Measurements from ENCODE around the gene TAAR6. TPM values are rescaled to one million over a fixed set of nuclear protein-coding genes. Genes with fewer than 3 reads are reported as not detected.
"Not testable (repeated sequence)": the region's sequence is repeated elsewhere in the genome, so short reads cannot be mapped to it uniquely, and the experiment has no call there.

Gene TAAR6
- total and polyA plus RNA-seq, 5 donors = not detected

DNA sequence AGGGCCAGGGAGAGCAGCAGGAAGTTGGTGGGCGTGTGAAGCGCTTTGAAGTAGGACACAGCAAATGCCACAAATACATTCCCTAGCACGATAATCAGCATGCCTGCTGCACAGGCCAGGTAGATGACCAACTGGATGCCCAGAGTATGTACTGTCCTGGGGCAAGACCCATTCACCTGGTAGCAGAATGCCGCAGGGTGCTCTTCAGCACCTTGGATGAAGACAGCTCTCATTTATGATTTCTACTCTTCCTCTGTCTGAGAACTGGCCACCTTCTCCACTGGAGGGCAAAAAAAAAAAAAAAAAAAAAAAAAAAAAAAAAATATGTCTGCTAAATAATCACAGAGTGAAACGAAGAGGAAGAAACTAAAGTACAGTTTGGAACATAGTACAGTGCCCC, 19.3 kb downstream of the TAAR6 start, which contains the start of gene TAAR5:
Gene TAAR5, minus strand, starts transcription at position 288 of the 400 bp plus-strand sequence. Its CDS starts 55 bp downstream, at position 233.
- ATAC-seq (no peak), DNase-seq (no peak)
- intact Hi-C loops (cut with DNase I) = no loop called here
- Histone ChIP-seq H3K4me1 (ENCODE audit: control insufficient read depth, insufficient read depth, low read length) (no peaks in the 10 kb centered on the region), H3K9me3 (ENCODE audit: control insufficient read depth, low read length) (no peaks in the 10 kb centered on the region), H3K27ac (ENCODE audit: low read length) (no peak within 1 kb of the TSS), H3K27me3 (ENCODE audit: control insufficient read depth, insufficient read depth) (no peaks in the 10 kb centered on the region), H3K4me3 (ENCODE audit: low read length) (no peak within 1 kb of the TSS)
- 72% methylated on average over 5 of the region's 5 CpGs for WGBS

DNA sequence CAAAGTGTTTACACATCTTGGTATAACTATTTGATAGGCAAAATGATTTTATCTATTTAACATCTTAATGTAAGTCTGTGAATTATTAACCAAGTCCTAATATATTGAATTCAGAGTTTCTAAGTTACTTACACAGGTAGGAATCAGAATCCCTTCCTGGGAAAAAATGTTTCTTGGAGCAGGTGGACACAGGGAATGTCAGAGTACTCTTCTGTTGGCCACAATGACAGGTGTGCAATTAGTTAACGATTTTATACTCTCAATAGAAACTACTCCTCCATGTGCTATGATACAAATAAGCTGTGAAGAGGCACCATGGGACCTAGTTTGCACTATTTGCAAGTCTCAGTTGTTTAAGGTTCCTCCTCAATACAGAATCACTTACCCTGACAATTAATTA, 20.2 kb downstream of the TAAR6 start:
- DNase-seq (no peak), ATAC-seq (no peak)
- no peaks in the 10 kb centered on the region for H3K9me3 ChIP-seq (ENCODE audit: control insufficient read depth, low read length)
- H3K4me3 ChIP-seq (ENCODE audit: low read length) = no peak overlapping the region
- whole genome bisulfite sequencing = 81% methylated on average over 1 of the region's 1 CpG
- H3K4me1 ChIP-seq (ENCODE audit: control insufficient read depth, insufficient read depth, low read length) = no peaks in the 10 kb centered on the region
- intact Hi-C loops (cut with DNase I) = no loop called here
- no peak overlapping the region for H3K27ac ChIP-seq (ENCODE audit: low read length)
- no peaks in the 10 kb centered on the region for H3K27me3 ChIP-seq (ENCODE audit: control insufficient read depth, insufficient read depth)

DNA sequence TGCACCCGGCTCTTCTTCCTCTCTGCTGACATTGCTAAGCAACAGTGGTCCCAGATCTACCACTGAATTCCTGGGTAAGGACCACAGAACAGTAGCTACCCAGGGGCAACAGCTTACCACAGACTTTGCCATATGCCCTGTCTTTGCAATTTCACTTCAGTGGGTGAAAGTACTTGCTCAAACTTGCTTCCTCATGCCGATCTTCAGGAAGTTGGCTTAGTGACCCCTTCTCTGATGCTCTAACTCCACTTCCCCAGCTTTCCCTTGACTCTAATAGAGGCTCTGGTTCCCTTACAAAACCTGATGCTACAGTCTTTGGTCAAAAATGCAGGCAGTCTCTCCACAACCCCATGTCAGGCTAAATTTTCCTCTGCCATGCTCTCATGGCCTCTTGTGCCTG, 22.7 kb downstream of the TAAR6 start:
- WGBS = 63% methylated on average over 2 of the region's 2 CpGs
- Histone ChIP-seq H3K4me3 (ENCODE audit: low read length) (no peak overlapping the region), H3K9me3 (ENCODE audit: control insufficient read depth, low read length) (no peaks in the 10 kb centered on the region), H3K4me1 (ENCODE audit: control insufficient read depth, insufficient read depth, low read length) (no peaks in the 10 kb centered on the region), H3K27ac (ENCODE audit: low read length) (no peak overlapping the region), H3K27me3 (ENCODE audit: control insufficient read depth, insufficient read depth) (no peaks in the 10 kb centered on the region)
- DNase-seq (no peak), ATAC-seq (no peak)
- intact Hi-C loops (cut with DNase I) = no loop called here

DNA sequence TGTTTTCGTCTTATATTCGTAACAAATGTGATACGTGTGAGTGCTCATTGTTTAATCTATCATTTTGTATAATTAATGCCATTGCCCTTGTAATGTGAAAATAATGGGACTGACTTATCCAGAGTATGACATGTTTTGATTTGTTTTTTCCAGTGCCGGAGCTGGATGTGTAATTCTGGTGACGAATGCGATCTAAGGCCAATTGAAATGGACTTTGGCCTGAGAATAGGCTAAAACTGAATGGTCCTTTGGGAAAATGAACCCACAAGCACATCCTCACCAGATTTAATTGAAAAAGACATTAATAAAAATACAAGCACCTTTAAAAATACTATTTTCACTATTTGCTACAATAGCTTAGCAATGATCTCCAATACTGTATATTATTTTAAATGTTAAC, 26.1 kb downstream of the TAAR6 start:
- DNase-seq (no peak), ATAC-seq (no peak)
- Histone ChIP-seq H3K4me1 (ENCODE audit: control insufficient read depth, insufficient read depth, low read length) (no peaks in the 10 kb centered on the region), H3K9me3 (ENCODE audit: control insufficient read depth, low read length) (no peaks in the 10 kb centered on the region), H3K27me3 (ENCODE audit: control insufficient read depth, insufficient read depth) (no peaks in the 10 kb centered on the region), H3K27ac (ENCODE audit: low read length) (no peak overlapping the region), H3K4me3 (ENCODE audit: low read length) (no peak overlapping the region)
- 68% methylated on average over 6 of the region's 6 CpGs for WGBS
- intact Hi-C loops (cut with DNase I) = no loop called here

DNA sequence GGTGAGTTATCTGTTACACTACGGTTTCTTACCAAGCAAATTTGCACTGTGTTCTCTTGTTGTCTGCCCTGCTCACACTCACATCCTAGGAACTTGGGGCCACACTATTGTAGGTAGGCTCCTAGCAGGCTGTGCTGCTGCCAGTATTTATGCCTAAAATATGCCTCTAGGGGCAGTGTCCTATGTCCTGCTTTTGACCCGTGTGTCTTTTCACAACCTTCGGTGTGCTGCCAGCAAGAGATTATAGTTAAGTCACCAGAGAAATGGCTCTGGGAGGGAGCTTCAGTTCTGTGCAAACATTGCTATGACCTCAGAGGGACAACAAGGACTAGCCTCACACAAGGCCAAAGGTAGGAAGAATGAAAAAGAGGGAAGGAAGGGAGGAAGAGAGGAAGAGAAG, 28.4 kb downstream of the TAAR6 start:
- H3K9me3 ChIP-seq (ENCODE audit: control insufficient read depth, low read length) = no peaks in the 10 kb centered on the region
- H3K27ac ChIP-seq (ENCODE audit: low read length) = no peak overlapping the region
- no peaks in the 10 kb centered on the region for H3K27me3 ChIP-seq (ENCODE audit: control insufficient read depth, insufficient read depth)
- DNase-seq (no peak), ATAC-seq (no peak)
- no peak overlapping the region for H3K4me3 ChIP-seq (ENCODE audit: low read length)
- WGBS = 37% methylated on average over 3 of the region's 3 CpGs
- no peaks in the 10 kb centered on the region for H3K4me1 ChIP-seq (ENCODE audit: control insufficient read depth, insufficient read depth, low read length)
- intact Hi-C loops (cut with DNase I) = no loop called here

DNA sequence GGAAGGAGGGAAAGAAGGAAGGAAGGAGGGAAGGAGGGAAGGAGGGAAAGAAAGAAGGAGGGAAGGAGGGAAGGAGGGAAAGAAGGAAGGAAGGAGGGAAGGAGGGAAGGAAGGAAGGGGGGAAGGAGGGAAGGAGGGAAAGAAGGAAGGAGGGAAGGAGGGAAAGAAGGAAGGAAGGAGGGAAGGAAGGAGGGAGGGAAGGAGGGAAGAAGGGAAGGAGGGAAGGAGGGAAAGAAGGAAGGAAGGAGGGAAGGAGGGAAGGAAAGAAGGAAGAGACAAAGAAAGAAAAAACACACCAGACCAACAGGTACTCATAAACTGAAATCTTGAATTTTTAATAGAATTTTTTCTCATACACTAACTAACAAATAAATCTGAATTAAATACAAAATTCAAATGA, 30.8 kb downstream of the TAAR6 start:
- intact Hi-C loops (cut with DNase I); DNase-seq; H3K27ac ChIP-seq (ENCODE audit: low read length); H3K9me3 ChIP-seq (ENCODE audit: control insufficient read depth, low read length); H3K27me3 ChIP-seq (ENCODE audit: control insufficient read depth, insufficient read depth); H3K4me3 ChIP-seq (ENCODE audit: low read length); ATAC-seq; H3K4me1 ChIP-seq (ENCODE audit: control insufficient read depth, insufficient read depth, low read length): not testable (repeated sequence)

DNA sequence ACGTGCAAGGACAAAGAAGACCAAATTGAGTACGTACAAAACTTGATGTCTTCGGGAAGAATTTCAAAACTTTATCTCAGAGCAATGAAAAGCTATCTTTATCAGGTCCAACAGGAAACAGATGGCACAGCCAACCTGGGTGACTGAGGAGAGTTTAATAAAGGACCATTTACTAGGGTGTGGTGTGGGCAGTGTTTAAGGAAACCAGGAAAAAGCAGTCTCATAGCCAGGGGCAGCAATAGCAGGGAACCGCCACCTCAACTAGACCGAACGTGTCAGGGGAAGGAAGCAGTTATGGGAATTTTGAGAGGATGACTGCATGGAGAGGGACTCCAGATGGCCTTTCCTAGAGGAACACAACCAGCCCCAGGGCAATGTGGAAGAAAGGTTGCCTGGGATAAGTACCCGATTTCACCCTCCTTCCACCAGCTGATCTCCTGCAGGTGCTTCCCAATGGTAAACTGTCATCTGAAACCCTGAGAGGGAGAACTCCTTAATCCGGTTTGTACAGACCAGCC, 34.6 kb downstream of the TAAR6 start:
- intact Hi-C loops (cut with DNase I) = no loop called here
- no peak overlapping the region for H3K4me3 ChIP-seq (ENCODE audit: low read length)
- WGBS = 74% methylated on average over 8 of the region's 8 CpGs
- H3K27ac ChIP-seq (ENCODE audit: low read length) = no peak overlapping the region
- ATAC-seq = no peak
- no peak for DNase-seq
- H3K4me1 ChIP-seq (ENCODE audit: control insufficient read depth, insufficient read depth, low read length) = no peaks in the 10 kb centered on the region
- no peaks in the 10 kb centered on the region for H3K9me3 ChIP-seq (ENCODE audit: control insufficient read depth, low read length)
- no peaks in the 10 kb centered on the region for H3K27me3 ChIP-seq (ENCODE audit: control insufficient read depth, insufficient read depth)

DNA sequence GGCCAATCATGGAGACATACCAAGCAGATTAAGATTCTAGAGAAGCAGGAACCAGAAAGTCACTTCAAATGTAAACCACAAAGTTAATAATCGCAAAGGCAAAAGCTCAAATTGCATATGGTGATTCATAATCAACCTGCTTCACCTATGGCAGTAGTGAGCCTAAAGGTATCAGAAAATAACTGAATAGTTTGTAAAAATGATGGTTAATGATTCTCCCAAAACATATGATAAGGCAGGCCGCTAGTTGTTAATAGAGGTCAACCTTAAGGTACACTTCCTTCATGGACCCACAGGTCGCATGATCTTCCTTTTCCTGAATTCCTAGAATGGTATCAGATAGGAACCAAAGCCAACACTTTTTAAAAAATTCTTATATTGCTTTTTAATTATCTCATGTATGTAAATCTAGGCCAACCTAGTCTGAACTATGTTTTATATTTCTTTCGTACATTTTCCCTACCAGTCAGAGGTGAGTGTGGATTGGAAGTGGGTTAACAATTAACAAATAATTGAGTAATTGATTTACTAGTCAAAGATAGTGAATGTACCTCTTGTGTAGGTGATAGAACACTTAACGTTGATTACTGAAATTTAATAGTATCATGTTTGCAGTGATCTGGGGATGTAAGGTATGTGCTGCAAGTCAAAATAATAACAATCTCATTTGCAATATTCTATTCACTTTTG, 37.6 kb downstream of the TAAR6 start:
- intact Hi-C loops (cut with DNase I) = no loop called here
- ATAC-seq (no peak), DNase-seq (no peak)
- Histone ChIP-seq H3K4me3 (ENCODE audit: low read length) (no peak overlapping the region), H3K27ac (ENCODE audit: low read length) (no peak overlapping the region), H3K4me1 (ENCODE audit: control insufficient read depth, insufficient read depth, low read length) (no peaks in the 10 kb centered on the region), H3K9me3 (ENCODE audit: control insufficient read depth, low read length) (no peaks in the 10 kb centered on the region), H3K27me3 (ENCODE audit: control insufficient read depth, insufficient read depth) (no peaks in the 10 kb centered on the region)
- 88% methylated on average over 5 of the region's 5 CpGs for WGBS

DNA sequence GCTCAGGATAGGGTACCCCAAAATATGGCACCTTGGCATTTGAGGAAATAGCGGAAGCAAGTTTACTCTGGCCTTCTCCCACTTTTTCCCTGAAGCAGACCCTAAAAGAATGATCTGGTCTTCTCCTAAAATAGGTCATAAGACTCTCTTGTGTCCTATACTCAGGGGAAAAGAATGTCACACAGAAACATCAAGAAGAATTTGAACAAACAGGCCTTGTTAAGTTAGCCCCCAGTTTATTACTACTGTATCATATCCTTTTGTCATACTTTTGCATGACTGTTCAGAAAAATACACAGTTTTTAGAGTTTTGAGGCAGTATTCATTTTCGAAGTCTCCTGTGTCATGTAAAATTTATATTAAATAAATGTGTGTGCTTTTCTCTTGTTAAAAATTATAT, 41.5 kb downstream of the TAAR6 start:
- H3K4me1 ChIP-seq (ENCODE audit: control insufficient read depth, insufficient read depth, low read length) = no peaks in the 10 kb centered on the region
- no peak overlapping the region for H3K4me3 ChIP-seq (ENCODE audit: low read length)
- H3K9me3 ChIP-seq (ENCODE audit: control insufficient read depth, low read length) = no peaks in the 10 kb centered on the region
- 78% methylated on average over 2 of the region's 2 CpGs for WGBS
- H3K27ac ChIP-seq (ENCODE audit: low read length) = no peak overlapping the region
- ATAC-seq (no peak), DNase-seq (no peak)
- peaks cover 3% of the 10 kb centered on the region for H3K27me3 ChIP-seq (ENCODE audit: control insufficient read depth, insufficient read depth)
- intact Hi-C loops (cut with DNase I) = no loop called here

DNA sequence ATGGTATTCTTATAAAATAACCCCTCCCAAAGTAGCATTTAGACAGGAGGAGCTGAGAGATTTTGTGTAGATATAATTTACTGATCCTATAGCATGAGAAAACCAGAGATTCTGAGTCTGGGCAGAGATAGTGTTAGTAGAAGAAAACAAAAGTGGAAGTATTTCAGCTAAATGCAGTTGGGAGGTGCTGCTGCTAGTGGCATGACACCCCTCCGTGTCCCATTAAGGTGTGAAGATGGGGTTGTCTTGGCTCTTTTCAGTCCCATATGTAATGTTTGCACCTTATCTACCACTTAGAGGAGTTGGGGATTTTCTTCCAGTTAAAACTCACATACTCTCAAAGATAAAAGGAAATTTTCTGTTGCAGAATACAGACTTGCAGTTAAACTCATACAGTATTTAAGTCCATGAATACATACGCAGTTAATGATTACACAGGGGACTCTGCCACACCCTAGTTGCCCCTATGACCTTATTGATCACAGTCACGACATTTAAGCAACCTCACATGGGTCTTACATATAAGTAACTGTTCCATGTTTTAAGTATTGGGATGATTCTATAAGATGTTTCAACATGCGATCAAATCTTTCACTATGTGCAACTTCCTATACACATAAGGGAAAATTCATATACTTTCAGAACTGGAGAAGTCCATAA, 42.5 kb downstream of the TAAR6 start:
- Histone ChIP-seq H3K27ac (ENCODE audit: low read length) (no peak overlapping the region), H3K27me3 (ENCODE audit: control insufficient read depth, insufficient read depth) (peaks cover 3% of the 10 kb centered on the region), H3K4me1 (ENCODE audit: control insufficient read depth, insufficient read depth, low read length) (no peaks in the 10 kb centered on the region), H3K4me3 (ENCODE audit: low read length) (no peak overlapping the region), H3K9me3 (ENCODE audit: control insufficient read depth, low read length) (no peaks in the 10 kb centered on the region)
- WGBS = 53% methylated on average over 4 of the region's 4 CpGs
- no peak for ATAC-seq
- DNase-seq = no peak
- intact Hi-C loops (cut with DNase I) = no loop called here

DNA sequence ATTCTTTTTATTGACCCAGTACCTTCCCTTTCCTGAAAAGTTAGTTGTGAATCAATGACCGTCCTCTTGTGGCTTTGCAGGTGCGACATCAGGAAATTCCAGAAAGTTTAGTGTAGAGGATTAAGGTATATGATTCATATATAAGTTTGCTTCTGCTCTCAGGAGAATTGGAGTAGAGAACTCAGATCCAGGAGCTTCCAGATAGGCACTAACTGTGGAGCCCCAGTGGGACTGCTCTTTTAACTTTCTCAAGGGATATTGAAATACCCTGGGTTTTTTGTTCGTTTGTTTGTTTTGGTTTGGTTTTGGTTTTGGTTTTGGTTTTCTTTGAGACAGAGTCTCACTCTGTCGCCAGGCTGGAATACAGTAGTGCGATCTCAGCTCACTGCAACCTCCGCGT, 44.4 kb downstream of the TAAR6 start:
- no peaks in the 10 kb centered on the region for H3K4me1 ChIP-seq (ENCODE audit: control insufficient read depth, insufficient read depth, low read length)
- peaks cover 3% of the 10 kb centered on the region for H3K27me3 ChIP-seq (ENCODE audit: control insufficient read depth, insufficient read depth)
- no peak overlapping the region for H3K27ac ChIP-seq (ENCODE audit: low read length)
- no peak for ATAC-seq
- no peak for DNase-seq
- H3K9me3 ChIP-seq (ENCODE audit: control insufficient read depth, low read length) = no peaks in the 10 kb centered on the region
- intact Hi-C loops (cut with DNase I) = no loop called here
- H3K4me3 ChIP-seq (ENCODE audit: low read length) = no peak overlapping the region
- 83% methylated on average over 7 of the region's 7 CpGs for WGBS

Measured in right cardiac atrium (tissue), 5 donors.